ENCODE results near the gene PTPRG. TPM values are rescaled to one million over a fixed set of nuclear protein-coding genes. Genes with fewer than 3 reads are reported as not detected.

The PTPRG gene
- total RNA-seq, 2 donors from 2014 or later: 26.0 to 26.3 TPM

- no peak for DNase-seq
- H3K4me1 ChIP-seq: no peaks in the 10 kb centered on the region
- TF ChIP-seq CTCF (IDR thresholded peaks at IDR 0.05): no peak
- intact Hi-C loops (cut with DNase I): no loop called here
- H3K4me3 ChIP-seq: no peak overlapping the region
- no peak overlapping the region for H3K27ac ChIP-seq
- no peaks in the 10 kb centered on the region for H3K36me3 ChIP-seq
- H3K9me3 ChIP-seq: no peaks in the 10 kb centered on the region
- H3K27me3 ChIP-seq: no peaks in the 10 kb centered on the region
- H3K9ac ChIP-seq (ENCODE audit: low read depth in 2 of 2, low read length in 2 of 2): no peak overlapping the region
Observed at GRCh38 chr3:61919371-61919770, 358.0 kb downstream of the PTPRG start.

GRCh38 chr3:61922118-61922517 is 360.7 kb downstream of the PTPRG start:
- DNase-seq: no peak
- intact Hi-C loops (cut with DNase I): no loop called here
- Histone ChIP-seq H3K36me3 (no peaks in the 10 kb centered on the region), H3K4me3 (no peak overlapping the region), H3K4me1 (no peaks in the 10 kb centered on the region), H3K27me3 (no peaks in the 10 kb centered on the region), H3K9me3 (no peaks in the 10 kb centered on the region), H3K9ac (ENCODE audit: low read depth in 2 of 2, low read length in 2 of 2) (no peak overlapping the region), H3K27ac (no peak overlapping the region)
- TF ChIP-seq CTCF (IDR thresholded peaks at IDR 0.05): no peak

GRCh38 chr3:61924090-61924735 is 362.8 kb downstream of the PTPRG start:
- Histone ChIP-seq H3K4me1 (no peaks in the 10 kb centered on the region), H3K36me3 (no peaks in the 10 kb centered on the region), H3K9me3 (no peaks in the 10 kb centered on the region), H3K27ac (no peak overlapping the region), H3K4me3 (no peak overlapping the region), H3K9ac (ENCODE audit: low read depth in 2 of 2, low read length in 2 of 2) (no peak overlapping the region), H3K27me3 (no peaks in the 10 kb centered on the region)
- no peak for DNase-seq
- no peak for TF ChIP-seq CTCF (IDR thresholded peaks at IDR 0.05)
- intact Hi-C loops (cut with DNase I): no loop called here

- H3K4me1 ChIP-seq: no peaks in the 10 kb centered on the region
- H3K9ac ChIP-seq (ENCODE audit: low read depth in 2 of 2, low read length in 2 of 2): no peak overlapping the region
- no peak for DNase-seq
- H3K9me3 ChIP-seq: no peaks in the 10 kb centered on the region
- no peak overlapping the region for H3K27ac ChIP-seq
- no peaks in the 10 kb centered on the region for H3K27me3 ChIP-seq
- H3K4me3 ChIP-seq: no peak overlapping the region
- no peaks in the 10 kb centered on the region for H3K36me3 ChIP-seq
- intact Hi-C loops (cut with DNase I): no loop called here
- TF ChIP-seq CTCF (IDR thresholded peaks at IDR 0.05): no peak
Observed at GRCh38 chr3:61924991-61925390, 363.6 kb downstream of the PTPRG start.

- DNase-seq: no peak
- intact Hi-C loops (cut with DNase I): no loop called here
- no peaks in the 10 kb centered on the region for H3K9me3 ChIP-seq
- no peak for TF ChIP-seq CTCF (IDR thresholded peaks at IDR 0.05)
- no peaks in the 10 kb centered on the region for H3K4me1 ChIP-seq
- H3K4me3 ChIP-seq: no peak overlapping the region
- H3K27me3 ChIP-seq: no peaks in the 10 kb centered on the region
- H3K9ac ChIP-seq (ENCODE audit: low read depth in 2 of 2, low read length in 2 of 2): no peak overlapping the region
- H3K27ac ChIP-seq: no peak overlapping the region
- H3K36me3 ChIP-seq: no peaks in the 10 kb centered on the region
Observed at GRCh38 chr3:61925721-61926120, 364.4 kb downstream of the PTPRG start.
